Neural progenitor cell (in vitro differentiated cells): Measurements from ENCODE around the gene TMEM128. TPM values are rescaled to one million over a fixed set of nuclear protein-coding genes. Genes with fewer than 3 reads are reported as not detected.
A peak's percentile ranks its signal among the peaks of the same experiment; 100 is the strongest.

Experiments
- DNase-seq: peaks from one replicate; pipeline ENCODE4 v3.0.0-alpha.2; 2016; ENCODE audit warnings: low spot score
- H2AFZ ChIP-seq: fragments of 200-600 bp; sonication (generic); replicated peaks from 2 replicates; pipeline ENCODE4 v1.6.1; 2016; ENCODE audit warnings: antibody characterized with exemption
- H3F3A ChIP-seq: fragments of 200-600 bp; sonication (generic); 2 replicates; pipeline ENCODE4 v1.6.1; 2016; ENCODE audit warnings: antibody characterized with exemption, low read depth
- H3K27ac ChIP-seq: fragments of 200-600 bp; sonication (generic); 2 replicates; pipeline ENCODE4 v1.5.1; 2016; ENCODE audit warnings: mild to moderate bottlenecking
- H3K27me3 ChIP-seq: fragments of 200-600 bp; sonication (generic); 2 replicates; pipeline ENCODE4 v1.6.1; 2016; ENCODE audit warnings: mild to moderate bottlenecking, moderate library complexity
- H3K36me3 ChIP-seq: fragments of 200-600 bp; sonication (generic); 2 replicates; pipeline ENCODE4 v1.5.1; 2016
- H3K4me1 ChIP-seq: fragments of 200-600 bp; sonication (generic); 2 replicates; pipeline ENCODE4 v1.6.1; 2016; ENCODE audit warnings: mixed run types
- H3K4me2 ChIP-seq: fragments of 200-600 bp; sonication (generic); 2 replicates; pipeline ENCODE4 v1.6.1; 2016
- H3K4me3 ChIP-seq: fragments of 200-600 bp; sonication (generic); 2 replicates; pipeline ENCODE4 v1.5.1; 2016
- H3K79me2 ChIP-seq: fragments of 200-600 bp; sonication (generic); 2 replicates; pipeline ENCODE4 v1.6.1; 2016; ENCODE audit warnings: low read depth
- H3K9ac ChIP-seq: fragments of 200-600 bp; sonication (generic); 2 replicates; pipeline ENCODE4 v1.6.1; 2016
- H3K9me3 ChIP-seq: fragments of 200-600 bp; sonication (generic); 2 replicates; pipeline ENCODE4 v1.5.1; 2016; ENCODE audit warnings: low read depth
- H4K20me1 ChIP-seq: fragments of 200-600 bp; sonication (generic); 2 replicates; pipeline ENCODE4 v1.6.1; 2016; ENCODE audit warnings: low read depth
- H3K27ac Mint-ChIP-seq: 3 replicates; pipeline ENCODE4 v1.8.0; 2021; ENCODE audit warnings: mixed read lengths
- H3K27me3 Mint-ChIP-seq: 2 replicates; pipeline ENCODE4 v1.8.0; 2022; ENCODE audit warnings: low read depth, mild to moderate bottlenecking, inconsistent platforms, moderate library complexity, mixed read lengths; ENCODE audit not compliant: insufficient read depth
- H3K36me3 Mint-ChIP-seq: 3 replicates; pipeline ENCODE4 v1.8.0; 2021; ENCODE audit warnings: mixed read lengths
- H3K4me1 Mint-ChIP-seq: 3 replicates; pipeline ENCODE4 v1.8.0; 2021; ENCODE audit warnings: mixed read lengths
- H3K4me3 Mint-ChIP-seq: 3 replicates; pipeline ENCODE4 v1.8.0; 2021; ENCODE audit warnings: mild to moderate bottlenecking, moderate library complexity, mixed read lengths
- H3K9me3 Mint-ChIP-seq: 3 replicates; pipeline ENCODE4 v1.8.0; 2020; ENCODE audit warnings: mixed read lengths
- CTCF ChIP-seq: fragments of 200-600 bp; sonication (generic); IDR thresholded peaks from 2 replicates; pipeline ENCODE4 v1.5.1; 2017; ENCODE audit warnings: antibody characterized with exemption, mild to moderate bottlenecking
- EZH2 ChIP-seq: fragments of 200-600 bp; sonication (generic); IDR thresholded peaks from 2 replicates; pipeline ENCODE4 v1.6.1; 2017; ENCODE audit warnings: antibody characterized with exemption, mild to moderate bottlenecking, moderate library complexity
- EZH2phosphoT487 ChIP-seq: fragments of 200-600 bp; sonication (generic); IDR thresholded peaks from 2 replicates; pipeline ENCODE4 v1.6.1; 2017; ENCODE audit warnings: antibody characterized with exemption
- total RNA-seq: library from RNA; depleted of rRNA; stranded (reverse); fragments of >200 nt; gene quantifications from 2 replicates; pipeline ENCODE4 v1.2.3, GENCODE V29; 2015; ENCODE audit warnings: low replicate concordance

Gene TMEM128
- total RNA-seq, 1 donor from 2014 or later, result 89.3 TPM

DNA sequence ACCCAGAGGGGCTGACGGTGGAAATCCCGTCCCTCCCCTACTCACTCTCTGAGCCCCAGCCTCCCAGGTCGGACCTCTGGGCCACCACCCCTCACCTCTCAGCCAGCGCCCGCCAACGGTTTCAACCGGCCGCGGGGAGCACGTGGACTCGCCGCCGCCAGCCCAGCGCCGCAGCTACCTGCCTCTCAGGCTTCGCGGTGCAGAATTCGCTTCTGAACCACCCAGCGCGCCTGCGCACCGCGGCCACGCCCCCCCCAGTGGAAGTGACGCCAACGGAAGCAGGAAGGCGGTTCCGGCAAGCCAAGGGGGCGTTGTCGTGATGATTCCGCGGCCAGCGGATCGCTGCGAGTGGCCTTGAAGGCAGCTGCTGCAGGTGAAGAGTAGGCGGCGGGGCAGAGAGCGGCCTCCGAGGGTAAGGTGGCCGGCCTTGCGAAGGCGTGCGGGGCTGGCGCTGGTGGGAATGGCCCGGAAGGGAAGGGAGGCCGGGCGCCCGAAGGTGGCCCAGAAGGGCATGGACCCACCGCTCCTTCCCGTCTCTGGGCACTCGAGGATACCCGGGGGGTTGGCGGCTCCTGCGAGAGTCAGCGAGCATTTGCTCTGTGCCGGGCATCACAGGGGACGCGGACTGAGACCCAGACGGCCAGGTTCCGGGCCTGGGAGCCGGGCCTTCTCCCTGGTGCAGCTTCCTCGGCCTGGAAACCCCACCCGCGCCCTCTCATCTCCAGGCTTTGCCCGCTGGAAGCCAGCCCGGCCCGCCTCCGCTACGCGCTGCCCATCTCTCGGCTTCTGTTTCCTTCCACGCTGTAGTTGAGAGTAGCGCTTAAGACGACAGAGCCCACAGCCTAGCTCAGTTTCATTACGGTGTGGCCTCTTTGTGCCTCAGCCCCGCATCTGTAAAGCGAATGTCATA is 42.2 kb upstream of the TMEM128 start, which contains the start of the genes LYAR and ZBTB49:
Gene LYAR, minus strand, starts transcription at position 214 of the 910 bp plus-strand sequence. CDS start 6,412 bp downstream, outside the sequence.
Gene ZBTB49, plus strand, starts transcription at position 311 of the 910 bp plus-strand sequence. CDS start 9,695 bp downstream, outside the sequence.
- peak within 1 kb of the TSS; percentile 95 for H3K4me2 ChIP-seq
- no peaks in the 10 kb centered on the region for H3F3A ChIP-seq
- H2AFZ ChIP-seq, result peak within 1 kb of the TSS; percentile 88
- H3K27ac ChIP-seq, result no peak within 1 kb of the TSS
- peaks cover 12% of the 10 kb centered on the region for H3K4me1 ChIP-seq
- TF ChIP-seq EZH2, result no peak
- TF ChIP-seq EZH2phosphoT487, result no peak
- no peak for TF ChIP-seq CTCF
- H3K4me3 Mint-ChIP-seq, result peak within 1 kb of the TSS; percentile 97
- H3K36me3 ChIP-seq, result no peaks in the 10 kb centered on the region
- H3K9me3 ChIP-seq, result no peaks in the 10 kb centered on the region
- no peaks in the 10 kb centered on the region for H3K27me3 Mint-ChIP-seq
- H3K4me3 ChIP-seq, result peak within 1 kb of the TSS; percentile 80
- peaks cover 2% of the 10 kb centered on the region for H3K36me3 Mint-ChIP-seq
- peak; percentile 96 for DNase-seq
- peak within 1 kb of the TSS; percentile 76 for H3K27ac Mint-ChIP-seq
- H4K20me1 ChIP-seq, result peaks cover 30% of the 10 kb centered on the region
- no peaks in the 10 kb centered on the region for H3K27me3 ChIP-seq
- H3K9me3 Mint-ChIP-seq, result no peaks in the 10 kb centered on the region
- H3K4me1 Mint-ChIP-seq, result peaks cover 22% of the 10 kb centered on the region
- H3K79me2 ChIP-seq, result peaks cover 74% of the 10 kb centered on the region
- H3K9ac ChIP-seq, result peak within 1 kb of the TSS; percentile 72

GRCh38 chr4:4289597-4289940 is 41.5 kb upstream of the TMEM128 start:
- Histone ChIP-seq H3K4me1 (peaks cover 12% of the 10 kb centered on the region), H2AFZ (peak overlapping the region; percentile 88), H3K9ac (peak overlapping the region; percentile 72), H3K79me2 (peaks cover 74% of the 10 kb centered on the region), H3K4me2 (peak overlapping the region; percentile 95), H3K36me3 (no peaks in the 10 kb centered on the region), H3K9me3 (no peaks in the 10 kb centered on the region), H3F3A (no peaks in the 10 kb centered on the region), H3K4me3 (peak overlapping the region; percentile 80), H3K27me3 (no peaks in the 10 kb centered on the region), H3K27ac (no peak overlapping the region), H4K20me1 (peaks cover 30% of the 10 kb centered on the region)
- Mint-ChIP-seq H3K4me3 (peak overlapping the region; percentile 97), H3K36me3 (peaks cover 2% of the 10 kb centered on the region), H3K4me1 (peaks cover 22% of the 10 kb centered on the region), H3K27me3 (no peaks in the 10 kb centered on the region), H3K27ac (no peak overlapping the region), H3K9me3 (no peaks in the 10 kb centered on the region)
- no peak for TF ChIP-seq CTCF
- TF ChIP-seq EZH2, result no peak
- TF ChIP-seq EZH2phosphoT487, result no peak
- no peak for DNase-seq

DNA sequence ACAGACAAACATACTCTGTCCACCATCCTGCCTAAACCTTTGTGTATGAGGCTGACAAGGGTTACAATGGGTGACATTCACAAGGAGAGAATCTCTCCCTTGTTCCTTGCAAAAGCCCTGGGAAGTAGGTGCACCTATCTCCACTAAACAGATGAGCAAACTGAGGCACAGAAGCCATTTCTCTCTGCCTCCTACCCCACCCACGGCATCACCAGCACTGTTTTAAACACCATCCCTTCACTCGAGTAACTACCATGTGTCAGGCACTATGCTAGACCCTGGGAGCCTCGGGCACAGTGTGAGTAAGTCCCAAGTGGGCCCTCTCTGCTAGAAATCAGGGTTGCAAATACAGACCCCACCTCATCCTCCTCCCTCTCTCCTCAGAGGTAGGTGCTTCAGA is 41.0 kb upstream of the TMEM128 start:
- no peaks in the 10 kb centered on the region for H3K9me3 Mint-ChIP-seq
- no peak for DNase-seq

More for the DNA sequence above, 41.0 kb upstream of the TMEM128 start:
- Mint-ChIP-seq H3K27ac (no peak overlapping the region), H3K4me3 (peak overlapping the region; percentile 97), H3K27me3 (no peaks in the 10 kb centered on the region), H3K4me1 (peaks cover 22% of the 10 kb centered on the region), H3K36me3 (peaks cover 3% of the 10 kb centered on the region)
- TF ChIP-seq CTCF (no peak), EZH2phosphoT487 (no peak), EZH2 (no peak)
- no peaks in the 10 kb centered on the region for H3K27me3 ChIP-seq
- no peaks in the 10 kb centered on the region for H3K36me3 ChIP-seq
- H3K4me2 ChIP-seq, result peak overlapping the region; percentile 95
- H3K27ac ChIP-seq, result no peak overlapping the region
- peaks cover 69% of the 10 kb centered on the region for H3K79me2 ChIP-seq
- H3K9me3 ChIP-seq, result no peaks in the 10 kb centered on the region
- H3K4me1 ChIP-seq, result peaks cover 12% of the 10 kb centered on the region
- H3F3A ChIP-seq, result no peaks in the 10 kb centered on the region
- peak overlapping the region; percentile 80 for H3K4me3 ChIP-seq
- H2AFZ ChIP-seq, result no peak overlapping the region
- peaks cover 30% of the 10 kb centered on the region for H4K20me1 ChIP-seq
- peak overlapping the region; percentile 72 for H3K9ac ChIP-seq
